GM12891 (cell line): ENCODE data around the gene GRIK3.

ENCODE experiments used
- POLR2A ChIP-seq: IDR thresholded peaks from 2 replicates; pipeline ENCODE4 v1.6.1; 2011; ENCODE audit warnings: low read depth, low read length, control low read depth
- POLR2AphosphoS5 ChIP-seq: IDR thresholded peaks from 2 replicates; pipeline ENCODE4 v1.6.1; 2011; ENCODE audit warnings: low read depth, low read length, control low read depth
- POU2F2 ChIP-seq: IDR thresholded peaks from 2 replicates; pipeline ENCODE4 v1.6.1; 2011; ENCODE audit warnings: low read depth, mild to moderate bottlenecking, control low read depth, low read length, moderate library complexity
- SPI1 ChIP-seq: IDR thresholded peaks from 2 replicates; pipeline ENCODE4 v1.6.1; 2011; ENCODE audit warnings: low read depth, low read length, control low read depth
- TAF1 ChIP-seq: IDR thresholded peaks from 2 replicates; pipeline ENCODE4 v1.6.1; 2011; ENCODE audit warnings: low read depth, low read length, control low read depth

DNA sequence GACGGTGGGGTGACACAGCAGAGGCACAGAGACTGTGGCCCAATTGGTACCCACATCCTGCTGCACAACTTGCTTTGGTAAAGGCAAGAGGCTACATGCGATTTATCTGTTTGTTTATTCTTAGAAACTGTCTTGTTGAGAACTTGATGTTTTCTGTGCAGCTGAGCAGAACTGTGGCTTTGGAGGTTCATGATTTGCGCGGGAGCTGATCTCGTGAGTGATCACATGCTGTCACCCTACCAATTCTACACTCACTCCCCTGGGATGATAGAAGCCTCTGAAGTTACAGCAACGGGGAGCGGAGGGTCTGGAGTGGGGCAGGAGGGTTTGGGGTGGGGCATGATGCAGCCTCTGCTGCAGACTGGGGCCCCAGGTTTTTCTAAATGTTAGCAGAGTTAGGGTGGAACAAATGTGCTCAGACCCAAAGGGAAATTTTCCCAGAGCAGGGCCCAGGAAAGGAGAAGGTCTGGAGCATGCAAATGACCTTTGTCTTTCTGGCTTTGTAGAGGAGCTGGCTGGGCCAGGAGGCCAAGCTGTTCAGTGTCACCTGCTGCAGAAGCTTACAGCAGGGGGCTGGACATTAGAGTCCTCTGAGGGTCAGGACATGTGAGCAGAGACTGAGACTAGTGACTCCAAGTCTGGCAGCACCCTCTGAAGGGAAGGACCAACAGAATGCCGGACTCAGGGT, 83.6 kb downstream of the GRIK3 start:
- no peak for TF ChIP-seq POLR2AphosphoS5
- TF ChIP-seq POLR2A = no peak
- TF ChIP-seq TAF1 = no peak
- no peak for TF ChIP-seq SPI1
- TF ChIP-seq POU2F2 = no peak
